Tibial artery (tissue), 4 donors: Measurements from ENCODE around the gene RASD1.

Experiments
- DNase-seq, 2 donors: peaks; one replicate each; pipeline ENCODE4 v3.0.0-alpha.2; 2019
- H3K27ac ChIP-seq, 2 donors: fragments of 200-600 bp; sonication (generic) in 1 of 2; 1 replicate in 1 of 2; 2 replicates in 1 of 2; pipeline ENCODE4 v1.5.1; 2018 to 2019; ENCODE audit warnings: mild to moderate bottlenecking in 1 of 2
- H3K27me3 ChIP-seq, 2 donors: fragments of 200-600 bp; sonication (generic) in 1 of 2; one replicate each; pipeline versions ENCODE4 v1.5.1 to v1.6.0; 2016 to 2019
- H3K36me3 ChIP-seq, 3 donors: fragments of 200-600 bp; sonication (generic) in 2 of 3; one replicate each; pipeline ENCODE4 v1.5.1; 2016 to 2019; ENCODE audit warnings: mild to moderate bottlenecking in 2 of 3
- H3K4me1 ChIP-seq, 4 donors: fragments of 200-600 bp; sonication (generic) in 2 of 4; 1 replicate in 3 of 4; 2 replicates in 1 of 4; pipeline ENCODE4 v1.5.1; 2016 to 2019
- H3K4me3 ChIP-seq, 2 donors: fragments of 200-600 bp; sonication (generic) in 1 of 2; 1 replicate in 1 of 2; 2 replicates in 1 of 2; pipeline ENCODE4 v1.5.1; 2018 to 2019; ENCODE audit warnings: mild to moderate bottlenecking in 2 of 2
- H3K9me3 ChIP-seq, 3 donors: fragments of 200-600 bp; sonication (generic) in 1 of 3; one replicate each; pipeline ENCODE4 v1.5.1; 2016 to 2019
- CTCF ChIP-seq, 2 experiments: fragments of 200-600 bp in 1 of 2; fragments of 450-650 bp in 1 of 2; IDR thresholded peaks; one replicate each; pipeline ENCODE4 v1.5.1; 2017 to 2019; ENCODE audit warnings: antibody characterized with exemption in 2 of 2, mild to moderate bottlenecking in 1 of 2, moderate library complexity in 1 of 2
- intact Hi-C: fragments of 100-400 bp; cut with DNase I; formaldehyde crosslinking; loops from one replicate; pipeline ENCODE4 v1.15.0; 2023; ENCODE audit warnings: low total_unique reads

RASD1 gene

GRCh38 chr17:17507465-17508011 lies 11.3 kb upstream of the RASD1 start:
- peaks cover 0 to 4% (median 0%) of the 10 kb centered on the region in 3 donors for H3K36me3 ChIP-seq
- DNase-seq: no peak

GRCh38 chr17:17506893-17507464 lies 10.8 kb upstream of the RASD1 start:
- H3K27me3 ChIP-seq: no peaks in the 10 kb centered on the region
- peaks cover 0 to 4% (median 0%) of the 10 kb centered on the region in 3 donors for H3K36me3 ChIP-seq
- H3K4me1 ChIP-seq: peaks cover 0 to 9% (median 0%) of the 10 kb centered on the region in 4 donors
- DNase-seq: no peak
- H3K27ac ChIP-seq: no peak overlapping the region
- H3K4me3 ChIP-seq: no peak overlapping the region
- intact Hi-C loops: no loop called here
- TF ChIP-seq CTCF (IDR thresholded peaks at IDR 0.05): no peak
- H3K9me3 ChIP-seq: no peaks in the 10 kb centered on the region

More at GRCh38 chr17:17507465-17508011, 11.3 kb upstream of the RASD1 start:
- intact Hi-C loops: no loop called here
- Histone ChIP-seq H3K4me3 (no peak overlapping the region), H3K9me3 (no peaks in the 10 kb centered on the region), H3K4me1 (peaks cover 0 to 14% (median 0%) of the 10 kb centered on the region in 4 donors), H3K27ac (no peak overlapping the region), H3K27me3 (no peaks in the 10 kb centered on the region)
- no peak for TF ChIP-seq CTCF (IDR thresholded peaks at IDR 0.05)

GRCh38 chr17:17506181-17506741 lies 10.1 kb upstream of the RASD1 start:
- Histone ChIP-seq H3K36me3 (peaks cover 0 to 4% (median 0%) of the 10 kb centered on the region in 3 donors), H3K4me1 (peaks cover 0 to 4% (median 0%) of the 10 kb centered on the region in 4 donors), H3K4me3 (no peak overlapping the region), H3K27me3 (no peaks in the 10 kb centered on the region), H3K9me3 (no peaks in the 10 kb centered on the region), H3K27ac (no peak overlapping the region)
- no peak for TF ChIP-seq CTCF (IDR thresholded peaks at IDR 0.05)
- intact Hi-C loops: no loop called here
- DNase-seq: no peak

GRCh38 chr17:17505610-17506171 lies 9.5 kb upstream of the RASD1 start:
- no peaks in the 10 kb centered on the region for H3K27me3 ChIP-seq
- intact Hi-C loops: no loop called here
- no peaks in the 10 kb centered on the region for H3K9me3 ChIP-seq
- no peak overlapping the region for H3K4me3 ChIP-seq
- H3K36me3 ChIP-seq: peaks cover 0 to 4% (median 0%) of the 10 kb centered on the region in 3 donors
- H3K27ac ChIP-seq: no peak overlapping the region
- no peak for DNase-seq
- H3K4me1 ChIP-seq: peaks cover 0 to 4% (median 0%) of the 10 kb centered on the region in 4 donors
- no peak for TF ChIP-seq CTCF (IDR thresholded peaks at IDR 0.05)

- intact Hi-C loops: no loop called here
- H3K27me3 ChIP-seq: no peaks in the 10 kb centered on the region
- H3K27ac ChIP-seq: no peak overlapping the region
- TF ChIP-seq CTCF (IDR thresholded peaks at IDR 0.05): no peak
- no peak for DNase-seq
- no peak overlapping the region for H3K4me3 ChIP-seq
- H3K9me3 ChIP-seq: no peaks in the 10 kb centered on the region
- peaks cover 0 to 4% (median 0%) of the 10 kb centered on the region in 3 donors for H3K36me3 ChIP-seq
- peaks cover 0 to 4% (median 0%) of the 10 kb centered on the region in 4 donors for H3K4me1 ChIP-seq
Measured at GRCh38 chr17:17505151-17505550, 9.0 kb upstream of the RASD1 start.
